ENCODE data around the gene QARS1. TPM values are rescaled to one million over a fixed set of nuclear protein-coding genes. Genes with fewer than 3 reads are reported as not detected.

Gene QARS1
- polyA plus RNA-seq, 1 of the 3 experiments (the other 2 are of a cell fraction): 311 TPM

DNA sequence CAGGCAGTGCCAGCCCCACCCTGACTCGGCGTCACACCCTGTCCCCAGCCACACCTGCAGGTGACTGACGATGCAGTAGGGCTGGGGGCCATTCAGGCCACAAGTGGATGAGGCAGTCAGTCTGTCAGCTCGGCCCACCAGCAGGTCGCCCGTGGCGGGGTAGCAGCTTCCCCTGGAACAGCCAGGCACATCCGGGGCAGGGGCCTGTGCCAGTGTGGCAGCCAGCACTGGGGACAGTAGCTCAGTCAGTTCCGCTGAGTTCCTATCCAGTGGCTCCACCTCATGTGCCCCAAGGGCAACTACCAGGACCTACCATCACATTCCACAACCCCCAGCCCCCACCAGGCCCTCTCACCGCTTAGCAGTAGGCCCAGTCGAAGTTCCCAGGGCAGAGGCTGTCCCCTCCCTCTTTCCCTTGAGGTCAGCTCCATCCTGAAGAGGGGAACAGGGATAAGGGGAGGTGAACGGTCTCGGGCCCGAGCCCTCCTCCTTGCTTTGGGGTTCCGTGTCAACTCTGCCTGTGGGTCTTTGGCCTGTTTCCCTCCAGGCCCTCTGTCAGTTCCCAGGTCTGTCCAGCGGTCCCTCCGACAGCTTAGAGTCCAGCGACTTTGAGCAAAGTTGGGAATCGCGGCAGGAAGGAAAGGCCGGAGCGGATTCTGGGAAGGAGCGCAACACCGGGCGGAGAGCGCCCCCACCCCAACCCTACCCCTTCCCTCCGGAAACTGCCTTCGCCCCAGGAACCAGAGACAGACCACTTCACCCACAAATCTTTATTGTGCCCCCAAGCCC, 28.1 kb upstream of the QARS1 start, which contains the start of gene LAMB2:
Gene LAMB2, minus strand, starts transcription at position 614 of the 789 bp plus-strand sequence. Its CDS starts 183 bp downstream, at position 431.
- Histone ChIP-seq H3K9me3 (no peaks in the 10 kb centered on the region), H3K4me2 (peak within 1 kb of the TSS; percentile 100), H2AFZ (ENCODE audit: low read depth) (peak within 1 kb of the TSS; percentile 98), H3K4me1 (ENCODE audit: control insufficient read depth in 1 of 2, insufficient read depth in 2 of 2, low read depth in 1 of 2, low read length in 1 of 2) (peaks cover 0 to 18% of the 10 kb centered on the region in 2 experiments; a peak in 1 of 4 replicates), H3K36me3 (replicated peaks in 1 of 2; ENCODE audit: control insufficient read depth in 1 of 2, insufficient read depth in 2 of 2, low read length in 1 of 2) (peaks cover 7 to 22% of the 10 kb centered on the region in 2 experiments), H3K27ac (ENCODE audit: low read depth in 2 of 2, low read length in 1 of 2) (peak within 1 kb of the TSS; percentile 83 to 91), H3K79me2 (ENCODE audit: insufficient read depth) (peaks cover 37% of the 10 kb centered on the region), H3K9me2 (no peaks in the 10 kb centered on the region), H4K20me1 (ENCODE audit: insufficient read depth) (no peaks in the 10 kb centered on the region), H3K9ac (peak within 1 kb of the TSS; percentile 75), H3F3A (replicated peaks; ENCODE audit: insufficient read depth) (no peaks in the 10 kb centered on the region), H3K27me3 (ENCODE audit: insufficient read depth) (no peaks in the 10 kb centered on the region), H3K4me3 (ENCODE audit: low read depth in 2 of 2, low read length in 1 of 2) (peak within 1 kb of the TSS; percentile 67 to 81)
- DNase-seq: peak; percentile 86
- TF ChIP-seq RFX5 (IDR thresholded peaks at IDR 0.05; ENCODE audit: low read length) (peak; percentile 58; the same call in 1 of the 2 replicates), POLR2AphosphoS5 (IDR thresholded peaks at IDR 0.05; ENCODE audit: low read depth, low read length) (peak; percentile 76), SIN3A (IDR thresholded peaks at IDR 0.05; ENCODE audit: borderline replicate concordance, low read depth, low read length) (peak; percentile 56; the same call in 1 of the 2 replicates), TAF1 (IDR thresholded peaks at IDR 0.05; ENCODE audit: borderline replicate concordance, low read depth, low read length) (peak; percentile 77), RAD21 (IDR thresholded peaks at IDR 0.05; ENCODE audit: low read length) (0 out of 2 replicates have a peak, but pooled peaks have one; percentile 6), GABPA (IDR thresholded peaks at IDR 0.05; ENCODE audit: low read depth) (no peak), MXI1 (IDR thresholded peaks at IDR 0.05; ENCODE audit: low read depth, low read length) (peak; percentile 30; the same call in 1 of the 2 replicates)
- TF ChIP-seq, protein P1, sequence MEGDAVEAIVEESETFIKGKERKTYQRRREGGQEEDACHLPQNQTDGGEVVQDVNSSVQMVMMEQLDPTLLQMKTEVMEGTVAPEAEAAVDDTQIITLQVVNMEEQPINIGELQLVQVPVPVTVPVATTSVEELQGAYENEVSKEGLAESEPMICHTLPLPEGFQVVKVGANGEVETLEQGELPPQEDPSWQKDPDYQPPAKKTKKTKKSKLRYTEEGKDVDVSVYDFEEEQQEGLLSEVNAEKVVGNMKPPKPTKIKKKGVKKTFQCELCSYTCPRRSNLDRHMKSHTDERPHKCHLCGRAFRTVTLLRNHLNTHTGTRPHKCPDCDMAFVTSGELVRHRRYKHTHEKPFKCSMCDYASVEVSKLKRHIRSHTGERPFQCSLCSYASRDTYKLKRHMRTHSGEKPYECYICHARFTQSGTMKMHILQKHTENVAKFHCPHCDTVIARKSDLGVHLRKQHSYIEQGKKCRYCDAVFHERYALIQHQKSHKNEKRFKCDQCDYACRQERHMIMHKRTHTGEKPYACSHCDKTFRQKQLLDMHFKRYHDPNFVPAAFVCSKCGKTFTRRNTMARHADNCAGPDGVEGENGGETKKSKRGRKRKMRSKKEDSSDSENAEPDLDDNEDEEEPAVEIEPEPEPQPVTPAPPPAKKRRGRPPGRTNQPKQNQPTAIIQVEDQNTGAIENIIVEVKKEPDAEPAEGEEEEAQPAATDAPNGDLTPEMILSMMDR (IDR thresholded peaks at IDR 0.05): peak; percentile 48
- TF ChIP-seq, protein P2, sequence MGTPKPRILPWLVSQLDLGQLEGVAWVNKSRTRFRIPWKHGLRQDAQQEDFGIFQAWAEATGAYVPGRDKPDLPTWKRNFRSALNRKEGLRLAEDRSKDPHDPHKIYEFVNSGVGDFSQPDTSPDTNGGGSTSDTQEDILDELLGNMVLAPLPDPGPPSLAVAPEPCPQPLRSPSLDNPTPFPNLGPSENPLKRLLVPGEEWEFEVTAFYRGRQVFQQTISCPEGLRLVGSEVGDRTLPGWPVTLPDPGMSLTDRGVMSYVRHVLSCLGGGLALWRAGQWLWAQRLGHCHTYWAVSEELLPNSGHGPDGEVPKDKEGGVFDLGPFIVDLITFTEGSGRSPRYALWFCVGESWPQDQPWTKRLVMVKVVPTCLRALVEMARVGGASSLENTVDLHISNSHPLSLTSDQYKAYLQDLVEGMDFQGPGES (IDR thresholded peaks at IDR 0.05; ENCODE audit: low read depth, low read length): no peak
- TF ChIP-seq, protein P3, sequence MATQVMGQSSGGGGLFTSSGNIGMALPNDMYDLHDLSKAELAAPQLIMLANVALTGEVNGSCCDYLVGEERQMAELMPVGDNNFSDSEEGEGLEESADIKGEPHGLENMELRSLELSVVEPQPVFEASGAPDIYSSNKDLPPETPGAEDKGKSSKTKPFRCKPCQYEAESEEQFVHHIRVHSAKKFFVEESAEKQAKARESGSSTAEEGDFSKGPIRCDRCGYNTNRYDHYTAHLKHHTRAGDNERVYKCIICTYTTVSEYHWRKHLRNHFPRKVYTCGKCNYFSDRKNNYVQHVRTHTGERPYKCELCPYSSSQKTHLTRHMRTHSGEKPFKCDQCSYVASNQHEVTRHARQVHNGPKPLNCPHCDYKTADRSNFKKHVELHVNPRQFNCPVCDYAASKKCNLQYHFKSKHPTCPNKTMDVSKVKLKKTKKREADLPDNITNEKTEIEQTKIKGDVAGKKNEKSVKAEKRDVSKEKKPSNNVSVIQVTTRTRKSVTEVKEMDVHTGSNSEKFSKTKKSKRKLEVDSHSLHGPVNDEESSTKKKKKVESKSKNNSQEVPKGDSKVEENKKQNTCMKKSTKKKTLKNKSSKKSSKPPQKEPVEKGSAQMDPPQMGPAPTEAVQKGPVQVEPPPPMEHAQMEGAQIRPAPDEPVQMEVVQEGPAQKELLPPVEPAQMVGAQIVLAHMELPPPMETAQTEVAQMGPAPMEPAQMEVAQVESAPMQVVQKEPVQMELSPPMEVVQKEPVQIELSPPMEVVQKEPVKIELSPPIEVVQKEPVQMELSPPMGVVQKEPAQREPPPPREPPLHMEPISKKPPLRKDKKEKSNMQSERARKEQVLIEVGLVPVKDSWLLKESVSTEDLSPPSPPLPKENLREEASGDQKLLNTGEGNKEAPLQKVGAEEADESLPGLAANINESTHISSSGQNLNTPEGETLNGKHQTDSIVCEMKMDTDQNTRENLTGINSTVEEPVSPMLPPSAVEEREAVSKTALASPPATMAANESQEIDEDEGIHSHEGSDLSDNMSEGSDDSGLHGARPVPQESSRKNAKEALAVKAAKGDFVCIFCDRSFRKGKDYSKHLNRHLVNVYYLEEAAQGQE (IDR thresholded peaks at IDR 0.05; ENCODE audit: low read depth, low read length): no peak
- TF ChIP-seq, protein P4, sequence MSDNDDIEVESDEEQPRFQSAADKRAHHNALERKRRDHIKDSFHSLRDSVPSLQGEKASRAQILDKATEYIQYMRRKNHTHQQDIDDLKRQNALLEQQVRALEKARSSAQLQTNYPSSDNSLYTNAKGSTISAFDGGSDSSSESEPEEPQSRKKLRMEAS (IDR thresholded peaks at IDR 0.05; ENCODE audit: low read depth): peak; percentile 70
- CTCF ChIA-PET: interaction anchor here (0.8 to 5.4 kb wide), 11 partner anchors 13 to 448 kb away, joined by 3 to 26 read pairs (median 4); partner anchors contain the start of genes CCDC71, KLHDC8B, NDUFAF3 and USP19
- POLR2A ChIA-PET: interaction anchor here (0.6 to 2.7 kb wide), 8 partner anchors 10 to 207 kb away, joined by 3 to 22 read pairs (median 4); partner anchors contain the start of genes KLHDC8B, QRICH1, USP19 and USP4
- 1% methylated on average over 19 of the region's 28 CpGs for WGBS (ENCODE audit: low lambda C conversion rate)

Measured in SK-N-SH (cell line).